K562 (cell line): Measurements from ENCODE around the gene SFI1. TPM values are rescaled to one million over a fixed set of nuclear protein-coding genes. Genes with fewer than 3 reads are reported as not detected.

Experiments
- ATF3 ChIP-seq, 2 experiments: fragments of 450-650 bp in 1 of 2; sonication (generic) in 1 of 2; formaldehyde crosslinking in 1 of 2; IDR thresholded peaks in 1 of 2; conservative IDR thresholded peaks in 1 of 2; 2 replicates each; pipeline versions ENCODE4 v1.6.1 to v1.8.1; 2016 to 2023; ENCODE audit warnings: mild to moderate bottlenecking in 2 of 2, moderate library complexity in 2 of 2, inconsistent platforms in 1 of 2, missing genetic modification reagents in 1 of 2
- ATF7 ChIP-seq: fragments of 450-650 bp; IDR thresholded peaks from 2 replicates; pipeline ENCODE4 v1.7.1; 2014; ENCODE audit warnings: mild to moderate bottlenecking, moderate library complexity
- CTCFL ChIP-seq: IDR thresholded peaks from 2 replicates; pipeline ENCODE4 v1.6.1; 2011; ENCODE audit warnings: borderline replicate concordance, low read depth, mild to moderate bottlenecking, moderate library complexity, low read length; ENCODE audit not compliant: insufficient read depth, poor library complexity, severe bottlenecking
- ELK3 ChIP-seq: fragments of 450-650 bp; formaldehyde crosslinking; IDR thresholded peaks from 2 replicates; pipeline ENCODE4 v1.4.0; 2020; ENCODE audit warnings: mild to moderate bottlenecking
- EP400 ChIP-seq: fragments of 450-650 bp; IDR thresholded peaks from 2 replicates; pipeline ENCODE4 v1.6.1; 2017; ENCODE audit warnings: antibody characterized with exemption, mild to moderate bottlenecking, moderate library complexity
- HDAC3 ChIP-seq: fragments of 450-650 bp; IDR thresholded peaks from 2 replicates; pipeline ENCODE4 v1.6.1; 2018; ENCODE audit warnings: borderline replicate concordance, mild to moderate bottlenecking, moderate library complexity; ENCODE audit not compliant: partially characterized antibody
- KLF10 ChIP-seq: fragments of 250-450 bp; sonication (Bioruptor Pico); IDR thresholded peaks from 2 replicates; pipeline ENCODE4 v1.6.1; 2021; ENCODE audit warnings: matching md5 sums
- KLF13 ChIP-seq: fragments of 450-650 bp; IDR thresholded peaks from 2 replicates; pipeline ENCODE4 v1.6.1; 2016; ENCODE audit warnings: missing genetic modification characterization, low read depth, mild to moderate bottlenecking, missing compliant biosample characterization, moderate library complexity, borderline replicate concordance
- NCOA1 ChIP-seq: fragments of 450-650 bp; IDR thresholded peaks from 2 replicates; pipeline ENCODE4 v1.6.1; 2016; ENCODE audit warnings: low read depth
- RNF219 ChIP-seq: fragments of 250-450 bp; sonication (Bioruptor Pico); IDR thresholded peaks from 2 replicates; pipeline ENCODE4 v1.5.0; 2022; ENCODE audit warnings: mild to moderate bottlenecking
- TCFL5 ChIP-seq: fragments of 250-450 bp; sonication (Bioruptor Pico); conservative IDR thresholded peaks from 2 replicates; pipeline ENCODE4 v1.6.1; 2021; ENCODE audit warnings: mild to moderate bottlenecking, moderate library complexity, matching md5 sums
- ZNF174 ChIP-seq: fragments of 250-450 bp; sonication (Bioruptor Pico); IDR thresholded peaks from 2 replicates; pipeline ENCODE4 v1.4.0; 2020; ENCODE audit warnings: mild to moderate bottlenecking
- ZNF609 ChIP-seq: sonication (generic); formaldehyde crosslinking; IDR thresholded peaks from 2 replicates; pipeline ENCODE4 v1.8.1; 2023; ENCODE audit warnings: missing genetic modification reagents, mild to moderate bottlenecking, borderline replicate concordance
- ZNF780A ChIP-seq: fragments of 250-450 bp; sonication (Bioruptor Pico); IDR thresholded peaks from 2 replicates; pipeline ENCODE4 v1.5.0; 2021; ENCODE audit warnings: mild to moderate bottlenecking
- polyA plus RNA-seq, 8 experiments: library from polyadenylated mRNA; depleted of rRNA in 4 of 8; stranded (reverse) in 5 of 8; unstranded in 3 of 8; fragments of >200 nt; fragmentation: Nextera tagmentation in 2 of 8; fragmentation: Illumina TruSeq in 1 of 8; extraction: Ambion mirVana in 2 of 8; extraction: Trizol in 1 of 8; gene quantifications; 2 replicates each; pipeline versions ENCODE4 v1.2.1 to v1.2.3, GENCODE V29; 2011 to 2014; ENCODE audit warnings: inconsistent platforms in 1 of 8, missing spikeins in 1 of 8
- total RNA-seq, 7 experiments: library from RNA; depleted of rRNA in 6 of 7; stranded (reverse); fragments of >200 nt in 6 of 7; fragmentation: Illumina TruSeq in 2 of 7; extraction: Trizol in 2 of 7; gene quantifications; 2 replicates each; pipeline versions ENCODE4 v1.2.1 to v1.2.3, GENCODE V29; 2011 to 2021; ENCODE audit warnings: low replicate concordance in 1 of 7

The SFI1 gene
- total and polyA plus RNA-seq, 9 of the 15 experiments (the other 6 are each of a cell fraction or from before 2014, with no cell fraction given) = 3.0 to 25.6 (median 14.1) TPM

GRCh38 chr22:31489632-31490495, 6.5 kb upstream of the SFI1 start, which contains the start of gene EIF4ENIF1 (continued):
- TF ChIP-seq ZNF780A (CRISPR knock-in tag) (no peak), CTCFL (no peak), ZNF174 (CRISPR knock-in tag) (no peak), ATF7 (peak; percentile 34; the same call in 1 of the 2 replicates), HDAC3 (no peak), KLF10 (CRISPR knock-in tag) (no peak), KLF13 (tag) (peak; percentile 28; the same call in 1 of the 2 replicates), NCOA1 (no peak), ELK3 (CRISPR knock-in tag) (no peak), ATF3 (IDR thresholded peaks at IDR 0.05) (no peak), ATF3 (CRISPR knock-in tag; conservative IDR thresholded peaks at IDR 0.05) (no peak), EP400 (peak; percentile 54; the same call in 1 of the 2 replicates), RNF219 (CRISPR knock-in tag) (no peak), TCFL5 (no peak), ZNF609 (CRISPR knock-in tag) (no peak)
